Measurements from ENCODE around the gene SNRPF. TPM values are rescaled to one million over a fixed set of nuclear protein-coding genes. Genes with fewer than 3 reads are reported as not detected.
"Not testable (repeated sequence)": the region's sequence is repeated elsewhere in the genome, so short reads cannot be mapped to it uniquely, and the experiment has no call there.

Gene SNRPF
- total RNA-seq: 13.7 and 19.8 TPM in 2 replicates

- peak; percentile 96 to 98 for DNase-seq (ENCODE audit: low read depth in 2 of 2)
Measured at GRCh38 chr12:95858451-95859343, at the start of gene SNRPF. SNRPF (plus strand) TSS chr12:95858952; CDS start chr12:95859074, 122 bp downstream.

- DNase-seq (ENCODE audit: low read depth in 2 of 2): peak in 1 of 2 donors; percentile 75
Measured at GRCh38 chr12:95809000-95809680, 49.6 kb upstream of the SNRPF start.

GRCh38 chr12:95810411-95810810 is 48.3 kb upstream of the SNRPF start:
- no peak for DNase-seq (ENCODE audit: low read depth in 2 of 2)

GRCh38 chr12:95812155-95812554 is 46.6 kb upstream of the SNRPF start:
- DNase-seq (ENCODE audit: low read depth in 2 of 2): not testable (repeated sequence)

GRCh38 chr12:95815632-95816212 is 43.0 kb upstream of the SNRPF start:
- peak; percentile 69 to 70 for DNase-seq (ENCODE audit: low read depth in 2 of 2)

- peak; percentile 74 to 82 for DNase-seq (ENCODE audit: low read depth in 2 of 2)
Measured at GRCh38 chr12:95820096-95820703, 38.6 kb upstream of the SNRPF start.

GRCh38 chr12:95829395-95829794 is 29.4 kb upstream of the SNRPF start:
- DNase-seq (ENCODE audit: low read depth in 2 of 2): peak in 1 of 2 donors; percentile 49

GRCh38 chr12:95830335-95831089 is 28.2 kb upstream of the SNRPF start:
- DNase-seq (ENCODE audit: low read depth in 2 of 2): no peak

GRCh38 chr12:95834572-95834971 is 24.2 kb upstream of the SNRPF start:
- DNase-seq (ENCODE audit: low read depth in 2 of 2): no peak

- DNase-seq (ENCODE audit: low read depth in 2 of 2): peak in 1 of 2 donors; percentile 83
Measured at GRCh38 chr12:95836185-95836609, 22.6 kb upstream of the SNRPF start.

- no peak for DNase-seq (ENCODE audit: low read depth in 2 of 2)
Measured at GRCh38 chr12:95836630-95837239, 22.0 kb upstream of the SNRPF start.

- no peak for DNase-seq (ENCODE audit: low read depth in 2 of 2)
Measured at GRCh38 chr12:95837240-95838038, 21.3 kb upstream of the SNRPF start.

- DNase-seq (ENCODE audit: low read depth in 2 of 2): peak; percentile 7 to 58
Measured at GRCh38 chr12:95838125-95838524, 20.6 kb upstream of the SNRPF start.

- DNase-seq (ENCODE audit: low read depth in 2 of 2): not testable (repeated sequence)
Measured at GRCh38 chr12:95842426-95842825, 16.3 kb upstream of the SNRPF start.

- DNase-seq (ENCODE audit: low read depth in 2 of 2): peak; percentile 64 to 73
Measured at GRCh38 chr12:95848575-95849388, 10.0 kb upstream of the SNRPF start.

GRCh38 chr12:95851606-95852005 is 7.1 kb upstream of the SNRPF start:
- DNase-seq (ENCODE audit: low read depth in 2 of 2): no peak

- no peak for DNase-seq (ENCODE audit: low read depth in 2 of 2)
Measured at GRCh38 chr12:95852133-95852532, 6.6 kb upstream of the SNRPF start.

GRCh38 chr12:95857156-95857555 is 1.6 kb upstream of the SNRPF start:
- DNase-seq (ENCODE audit: low read depth in 2 of 2): no peak

- no peak for DNase-seq (ENCODE audit: low read depth in 2 of 2)
Measured at GRCh38 chr12:95857799-95858198, 953 bp upstream of the SNRPF start.

All from lung microvascular endothelial cell (primary cell).